ENCODE data around the gene ZFYVE28. TPM values are rescaled to one million over a fixed set of nuclear protein-coding genes. Genes with fewer than 3 reads are reported as not detected.

Gene ZFYVE28
- total and polyA plus RNA-seq, 8 donors = 4.9 to 88.8 (median 7.3) TPM

GRCh38 chr4:2262944-2263250 is 155.5 kb downstream of the ZFYVE28 start:
- 34 to 47% (median 38%) methylated on average over 11 to 13 of the region's 13 CpGs for WGBS, 5 donors
- intact Hi-C loops (cut with DNase I; ENCODE audit: low total_unique reads) = no loop called here
- no peak for DNase-seq

GRCh38 chr4:2262145-2262943 is 156.1 kb downstream of the ZFYVE28 start:
- DNase-seq = peak; percentile 100
- TF ChIP-seq, protein P1, sequence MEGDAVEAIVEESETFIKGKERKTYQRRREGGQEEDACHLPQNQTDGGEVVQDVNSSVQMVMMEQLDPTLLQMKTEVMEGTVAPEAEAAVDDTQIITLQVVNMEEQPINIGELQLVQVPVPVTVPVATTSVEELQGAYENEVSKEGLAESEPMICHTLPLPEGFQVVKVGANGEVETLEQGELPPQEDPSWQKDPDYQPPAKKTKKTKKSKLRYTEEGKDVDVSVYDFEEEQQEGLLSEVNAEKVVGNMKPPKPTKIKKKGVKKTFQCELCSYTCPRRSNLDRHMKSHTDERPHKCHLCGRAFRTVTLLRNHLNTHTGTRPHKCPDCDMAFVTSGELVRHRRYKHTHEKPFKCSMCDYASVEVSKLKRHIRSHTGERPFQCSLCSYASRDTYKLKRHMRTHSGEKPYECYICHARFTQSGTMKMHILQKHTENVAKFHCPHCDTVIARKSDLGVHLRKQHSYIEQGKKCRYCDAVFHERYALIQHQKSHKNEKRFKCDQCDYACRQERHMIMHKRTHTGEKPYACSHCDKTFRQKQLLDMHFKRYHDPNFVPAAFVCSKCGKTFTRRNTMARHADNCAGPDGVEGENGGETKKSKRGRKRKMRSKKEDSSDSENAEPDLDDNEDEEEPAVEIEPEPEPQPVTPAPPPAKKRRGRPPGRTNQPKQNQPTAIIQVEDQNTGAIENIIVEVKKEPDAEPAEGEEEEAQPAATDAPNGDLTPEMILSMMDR (IDR thresholded peaks at IDR 0.05) = no peak
- TF ChIP-seq POLR2AphosphoS5 (IDR thresholded peaks at IDR 0.05) (peak; percentile 79 to 96 (median 96)), POLR2A (IDR thresholded peaks at IDR 0.05) (peak in 1 of 4 donors; percentile 71), EP300 (IDR thresholded peaks at IDR 0.05) (no peak)
- H3K27me3 ChIP-seq = no peaks in the 10 kb centered on the region
- peaks cover 0 to 20% (median 12%) of the 10 kb centered on the region in 4 donors for H3K36me3 ChIP-seq
- intact Hi-C loops (cut with DNase I; ENCODE audit: low total_unique reads) = no loop called here
- no peaks in the 10 kb centered on the region for H3K9me3 ChIP-seq
- peaks cover 50 to 83% (median 73%) of the 10 kb centered on the region in 4 donors for H3K4me1 ChIP-seq
- peak overlapping the region; percentile 93 to 94 (median 94) for H3K27ac ChIP-seq
- H3K4me3 ChIP-seq = peak overlapping the region; percentile 84 to 100 (median 94)
- WGBS, 5 donors = 0 to 2% (median 1%) methylated on average over 16 to 98 of the region's 98 CpGs

More at GRCh38 chr4:2262944-2263250, 155.5 kb downstream of the ZFYVE28 start:
- Histone ChIP-seq H3K9me3 (no peaks in the 10 kb centered on the region), H3K36me3 (peaks cover 0 to 14% (median 9%) of the 10 kb centered on the region in 4 donors), H3K27ac (peak overlapping the region; percentile 83 to 94 (median 93)), H3K4me1 (peaks cover 45 to 78% (median 70%) of the 10 kb centered on the region in 4 donors), H3K27me3 (no peaks in the 10 kb centered on the region), H3K4me3 (peak overlapping the region; percentile 61 to 100 (median 84))
- no peak for TF ChIP-seq POLR2AphosphoS5 (IDR thresholded peaks at IDR 0.05)
- no peak for TF ChIP-seq POLR2A (IDR thresholded peaks at IDR 0.05)
- TF ChIP-seq, protein P1 (IDR thresholded peaks at IDR 0.05) = no peak
- no peak for TF ChIP-seq EP300 (IDR thresholded peaks at IDR 0.05)

DNA sequence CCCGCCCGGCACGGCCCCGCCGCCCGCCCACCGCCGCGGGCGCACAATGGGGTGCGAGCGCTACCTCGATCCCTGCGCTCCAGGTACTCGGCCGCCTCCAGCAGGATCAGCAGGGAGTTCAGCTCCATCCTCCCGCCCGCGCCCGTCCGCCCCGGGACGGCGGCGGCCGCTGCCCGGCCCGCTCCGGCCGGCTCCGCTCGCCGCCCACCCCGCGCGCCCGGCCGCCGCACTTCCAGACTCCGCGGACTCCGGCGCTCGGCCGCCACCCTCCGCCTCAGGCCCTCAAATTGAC is 156.6 kb downstream of the ZFYVE28 start, which contains the start of gene MXD4:
Gene MXD4 (minus strand): TSS at position 257 of the 292 bp plus-strand sequence. CDS start 129 bp downstream, at position 128.
- WGBS, 5 donors = 0 to 1% (median 0%) methylated on average over 5 to 46 of the region's 46 CpGs; no CpG with 5 or more reads in 1 of the 5 donors
- H3K27ac ChIP-seq = peak within 1 kb of the TSS; percentile 93 to 94 (median 94)
- TF ChIP-seq POLR2AphosphoS5 (IDR thresholded peaks at IDR 0.05) (peak in 2 of 3 donors; percentile 76 to 89), POLR2A (IDR thresholded peaks at IDR 0.05) (no peak), EP300 (IDR thresholded peaks at IDR 0.05) (no peak)
- TF ChIP-seq, protein P1 (IDR thresholded peaks at IDR 0.05) = no peak
- no peak for DNase-seq
- H3K36me3 ChIP-seq = peaks cover 0 to 25% (median 14%) of the 10 kb centered on the region in 4 donors
- intact Hi-C loops (cut with DNase I; ENCODE audit: low total_unique reads) = no loop called here
- peaks cover 56 to 86% (median 73%) of the 10 kb centered on the region in 4 donors for H3K4me1 ChIP-seq
- peak within 1 kb of the TSS; percentile 84 to 100 (median 94) for H3K4me3 ChIP-seq
- H3K9me3 ChIP-seq = no peaks in the 10 kb centered on the region
- no peaks in the 10 kb centered on the region for H3K27me3 ChIP-seq

DNA sequence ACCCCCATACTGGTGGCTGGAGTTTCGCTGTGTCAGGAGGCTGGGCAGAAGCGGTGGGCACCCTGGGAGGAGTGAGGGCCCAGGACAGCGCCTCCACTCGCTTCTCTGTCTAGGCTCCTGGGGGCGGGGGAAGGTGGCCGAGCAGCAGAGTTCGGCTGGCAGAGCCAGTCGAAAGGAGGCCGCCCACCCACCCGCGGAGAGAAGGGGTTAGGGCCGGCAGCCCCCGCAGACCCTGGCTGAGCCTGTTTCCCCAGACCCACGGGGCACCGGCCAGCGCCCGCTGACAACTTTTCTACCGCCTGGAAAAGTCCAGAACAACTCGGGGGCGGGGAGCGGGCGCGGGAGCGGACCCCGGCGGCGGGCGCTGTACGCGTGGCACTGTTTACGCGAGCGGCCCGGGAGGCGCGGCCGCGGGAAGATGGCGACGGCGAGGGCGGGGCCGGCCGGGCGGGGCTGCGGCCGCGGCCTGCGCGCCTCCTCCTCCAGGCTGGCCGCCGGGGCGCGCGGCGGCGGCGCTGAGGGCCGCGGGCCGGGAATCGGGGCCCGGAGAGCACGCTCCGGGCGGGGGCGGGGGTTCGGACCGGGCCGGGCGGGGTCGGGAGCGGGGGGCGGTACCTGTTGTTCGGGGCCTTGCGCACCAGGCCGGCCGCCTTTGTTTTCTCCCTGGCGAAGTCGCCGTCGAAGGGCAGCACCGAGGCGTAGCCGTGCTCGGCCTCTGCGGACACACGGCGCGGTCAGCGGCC is 157.2 kb downstream of the ZFYVE28 start:
- intact Hi-C loops (cut with DNase I; ENCODE audit: low total_unique reads) = no loop called here
- H3K27me3 ChIP-seq = no peaks in the 10 kb centered on the region
- H3K4me3 ChIP-seq = peak overlapping the region; percentile 84 to 100 (median 94)
- TF ChIP-seq POLR2A (IDR thresholded peaks at IDR 0.05) = no peak
- peak in 1 of 3 donors; percentile 13 for TF ChIP-seq POLR2AphosphoS5 (IDR thresholded peaks at IDR 0.05)
- H3K4me1 ChIP-seq = peaks cover 60 to 86% (median 74%) of the 10 kb centered on the region in 4 donors
- H3K9me3 ChIP-seq = no peaks in the 10 kb centered on the region
- peaks cover 0 to 25% (median 14%) of the 10 kb centered on the region in 4 donors for H3K36me3 ChIP-seq
- peak; percentile 64 to 85 for DNase-seq
- peak overlapping the region; percentile 87 to 94 (median 94) for H3K27ac ChIP-seq
- WGBS, 5 donors = 0 to 1% (median 1%) methylated on average over 6 to 91 of the region's 91 CpGs

Measured in stomach (tissue), 9 donors.